Stimulated activated memory B cell treated with anti-CD40 and anti-IgM and Interleukin-4, amounts not matched to agents 10 μg/mL and 1 μg/mL and 100 μg/mL, for 72 hours (primary cell): Measurements from ENCODE around the gene CRACDL.

Source experiments
- ATAC-seq: fragments of 150-1000 bp; cut with Tn5 transposase; 2 replicates; pipeline ENCODE4 v1.10.0; 2021
- H3K27ac Mint-ChIP-seq: one replicate; pipeline ENCODE4 v1.8.0; 2022; ENCODE audit warnings: mild to moderate bottlenecking, mixed read lengths
- H3K27me3 Mint-ChIP-seq: one replicate; pipeline ENCODE4 v1.8.0; 2022; ENCODE audit warnings: mixed read lengths
- H3K36me3 Mint-ChIP-seq: one replicate; pipeline ENCODE4 v1.8.0; 2022; ENCODE audit warnings: mixed read lengths
- H3K4me1 Mint-ChIP-seq: one replicate; pipeline ENCODE4 v1.8.0; 2022; ENCODE audit warnings: mixed read lengths
- H3K4me3 Mint-ChIP-seq: one replicate; pipeline ENCODE4 v1.8.0; 2022; ENCODE audit warnings: mild to moderate bottlenecking, moderate library complexity, mixed read lengths
- H3K9me3 Mint-ChIP-seq: one replicate; pipeline ENCODE4 v1.8.0; 2022; ENCODE audit warnings: mixed read lengths

CRACDL gene

DNA sequence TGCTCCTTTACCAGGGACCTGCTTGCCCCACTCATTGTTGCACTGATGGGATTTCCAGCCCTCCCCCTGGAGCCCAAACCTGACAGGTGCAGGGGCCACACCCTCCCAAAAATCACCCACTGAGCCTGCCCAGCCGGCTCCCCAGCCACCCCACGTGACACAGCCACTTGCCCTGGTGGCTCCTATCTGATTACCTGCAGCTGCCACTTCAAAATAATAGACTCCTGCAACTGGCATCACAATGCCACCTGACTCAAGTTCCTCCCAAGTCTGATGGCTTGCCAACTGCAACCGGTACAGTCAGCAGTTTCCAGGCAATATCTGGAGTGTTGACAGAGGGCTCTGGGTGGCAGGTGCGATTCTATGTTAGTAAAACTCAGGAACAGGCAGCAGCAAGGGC is 66.2 kb downstream of the CRACDL start:
- no peaks in the 10 kb centered on the region for H3K36me3 Mint-ChIP-seq
- peaks cover 8% of the 10 kb centered on the region for H3K27me3 Mint-ChIP-seq
- no peak for ATAC-seq
- no peaks in the 10 kb centered on the region for H3K9me3 Mint-ChIP-seq
- H3K27ac Mint-ChIP-seq: no peak overlapping the region
- peaks cover 9% of the 10 kb centered on the region for H3K4me1 Mint-ChIP-seq
- H3K4me3 Mint-ChIP-seq: no peak overlapping the region

DNA sequence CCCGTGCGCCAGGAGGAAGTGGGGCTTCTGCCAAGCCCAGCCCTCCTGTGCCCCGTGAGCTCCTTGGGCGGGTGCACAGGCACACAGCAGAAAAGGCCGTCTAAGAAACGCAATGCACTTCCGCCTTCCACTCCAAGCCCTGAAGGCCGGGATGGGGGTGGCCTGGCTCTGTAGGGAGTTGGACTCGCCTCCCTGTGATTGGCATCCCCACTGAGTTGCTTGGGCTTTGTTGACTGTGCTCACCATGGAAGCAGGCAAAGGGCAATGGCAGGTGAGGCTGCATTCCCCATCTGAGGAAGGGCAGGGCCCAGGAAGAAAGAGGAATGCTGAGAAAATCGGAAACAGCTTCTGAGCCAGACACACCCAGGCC is 66.8 kb downstream of the CRACDL start:
- no peak overlapping the region for H3K27ac Mint-ChIP-seq
- no peak for ATAC-seq

DNA sequence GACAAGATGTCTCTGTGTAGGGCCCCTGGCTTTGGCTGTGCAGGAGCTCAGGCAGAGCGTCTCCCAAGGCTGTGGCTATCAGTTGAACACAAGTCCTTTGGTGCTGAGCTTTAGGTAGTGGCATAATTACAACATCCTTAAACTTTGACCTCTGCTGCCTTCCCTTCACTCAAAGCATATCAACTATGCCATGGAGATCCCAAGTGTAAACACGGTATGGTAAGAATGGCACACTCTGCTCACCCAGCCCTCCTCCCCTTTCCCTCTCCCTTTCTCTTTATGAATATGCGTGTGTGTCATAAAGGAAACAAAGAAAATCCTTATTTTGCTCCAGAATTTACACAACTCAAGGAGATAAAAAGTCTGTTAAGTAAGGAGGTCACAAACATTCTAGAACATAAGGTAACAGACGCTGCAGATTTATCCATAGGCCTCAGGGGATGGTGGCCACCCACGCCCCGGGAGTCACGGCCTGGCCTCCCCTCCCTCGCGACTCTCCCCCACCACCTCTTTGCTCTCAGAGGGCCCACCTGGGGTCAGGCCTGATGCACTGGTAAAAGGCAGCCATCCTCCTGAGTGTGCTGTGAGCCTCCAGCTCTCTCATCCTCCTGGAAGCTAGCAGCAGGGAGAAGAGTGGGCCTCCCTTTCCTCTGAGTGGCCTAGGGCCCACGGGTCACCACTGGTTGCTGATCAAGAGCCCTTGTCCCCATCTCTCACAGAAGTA is 67.3 kb downstream of the CRACDL start:
- peaks cover 1% of the 10 kb centered on the region for H3K9me3 Mint-ChIP-seq
- no peak overlapping the region for H3K27ac Mint-ChIP-seq
- no peak overlapping the region for H3K4me3 Mint-ChIP-seq
- peaks cover 8% of the 10 kb centered on the region for H3K27me3 Mint-ChIP-seq
- peaks cover 9% of the 10 kb centered on the region for H3K4me1 Mint-ChIP-seq
- no peak for ATAC-seq
- H3K36me3 Mint-ChIP-seq: no peaks in the 10 kb centered on the region

More for the DNA sequence above, 66.8 kb downstream of the CRACDL start:
- H3K4me3 Mint-ChIP-seq: no peak overlapping the region
- H3K9me3 Mint-ChIP-seq: no peaks in the 10 kb centered on the region
- H3K27me3 Mint-ChIP-seq: peaks cover 8% of the 10 kb centered on the region
- no peaks in the 10 kb centered on the region for H3K36me3 Mint-ChIP-seq
- peaks cover 9% of the 10 kb centered on the region for H3K4me1 Mint-ChIP-seq

DNA sequence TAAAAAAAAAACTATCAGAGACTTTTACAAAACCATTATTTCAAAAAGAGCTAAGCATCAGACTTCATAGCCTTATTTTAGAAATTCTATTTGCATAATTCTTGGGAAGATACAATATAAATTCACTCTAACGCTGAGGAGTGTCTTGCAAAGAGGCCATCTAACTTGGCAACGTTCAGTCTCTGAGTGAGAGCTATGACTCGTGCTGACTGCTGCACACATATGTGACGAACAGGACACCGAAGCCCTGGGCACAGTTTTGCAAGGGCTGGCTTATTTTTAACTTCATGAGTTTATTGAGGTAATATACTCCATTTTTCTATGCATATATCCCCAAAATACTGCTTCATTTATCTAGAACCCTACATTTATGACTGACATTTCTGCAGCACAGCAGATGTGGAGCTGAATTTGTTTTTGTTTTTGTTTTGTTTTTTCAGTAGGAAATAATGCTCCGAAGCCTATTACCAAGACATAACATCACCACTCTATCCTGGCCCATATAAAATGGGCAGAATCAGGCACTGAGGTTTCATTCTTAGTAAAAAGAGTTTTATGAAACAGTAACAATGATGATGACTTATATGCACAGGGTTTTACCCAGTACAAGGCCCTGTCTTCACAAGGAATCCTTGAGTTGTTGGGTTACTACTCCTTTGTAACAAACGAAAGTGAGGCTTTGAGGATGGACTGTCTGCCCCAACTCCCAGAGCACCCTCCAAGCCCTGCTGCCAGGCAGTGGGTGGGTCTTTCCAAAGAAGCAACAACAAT is 68.3 kb downstream of the CRACDL start:
- no peak overlapping the region for H3K4me3 Mint-ChIP-seq
- peaks cover 9% of the 10 kb centered on the region for H3K4me1 Mint-ChIP-seq

DNA sequence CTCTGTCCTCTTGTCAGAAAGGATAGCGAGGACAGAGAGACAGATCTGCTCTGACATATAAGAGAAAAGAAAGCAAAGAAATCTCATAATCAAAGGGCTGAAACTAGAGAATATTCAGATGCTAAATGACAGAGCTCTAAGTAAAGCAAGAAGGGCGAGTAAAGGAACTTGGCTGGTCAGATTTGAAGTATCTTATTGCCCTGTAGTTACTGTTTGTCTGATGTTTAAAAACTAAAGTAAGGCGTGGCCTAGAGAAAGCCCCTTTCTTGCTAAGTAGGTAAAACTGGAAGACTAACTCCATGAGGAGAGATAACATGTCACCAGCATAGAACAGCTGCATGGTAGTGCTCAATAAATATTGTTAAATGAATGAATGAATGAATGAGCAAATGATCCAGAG is 70.0 kb downstream of the CRACDL start:
- Mint-ChIP-seq H3K27ac (no peak overlapping the region), H3K27me3 (no peaks in the 10 kb centered on the region), H3K36me3 (peaks cover 6% of the 10 kb centered on the region), H3K9me3 (peaks cover 16% of the 10 kb centered on the region), H3K4me3 (no peak overlapping the region), H3K4me1 (peaks cover 9% of the 10 kb centered on the region)
- ATAC-seq: no peak

More for the DNA sequence above, 68.3 kb downstream of the CRACDL start:
- ATAC-seq: no peak
- Mint-ChIP-seq H3K9me3 (peaks cover 3% of the 10 kb centered on the region), H3K36me3 (peaks cover 1% of the 10 kb centered on the region), H3K27me3 (no peaks in the 10 kb centered on the region), H3K27ac (no peak overlapping the region)

DNA sequence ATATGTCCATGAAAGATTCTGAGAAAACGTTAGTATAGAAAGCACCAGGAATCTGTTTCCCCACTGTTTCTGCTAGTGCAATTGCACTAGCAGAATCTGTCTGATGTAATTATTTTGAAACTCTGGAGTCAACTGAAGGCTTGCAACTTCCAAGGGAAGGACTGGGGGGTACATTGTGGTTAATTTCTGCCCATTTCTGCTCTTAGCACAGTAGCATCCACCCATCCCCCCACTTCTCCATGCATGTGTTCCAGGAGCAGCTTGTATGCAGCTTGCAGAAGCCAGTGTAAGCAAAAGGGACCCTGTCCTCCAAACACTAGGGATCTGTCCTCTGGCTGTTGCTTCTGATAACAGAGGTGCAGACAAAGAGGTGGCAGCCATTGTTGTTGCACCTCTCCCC is 74.4 kb downstream of the CRACDL start:
- Mint-ChIP-seq H3K27ac (no peak overlapping the region), H3K4me1 (no peaks in the 10 kb centered on the region), H3K9me3 (peaks cover 27% of the 10 kb centered on the region), H3K27me3 (no peaks in the 10 kb centered on the region), H3K36me3 (peaks cover 6% of the 10 kb centered on the region), H3K4me3 (no peak overlapping the region)
- ATAC-seq: no peak

DNA sequence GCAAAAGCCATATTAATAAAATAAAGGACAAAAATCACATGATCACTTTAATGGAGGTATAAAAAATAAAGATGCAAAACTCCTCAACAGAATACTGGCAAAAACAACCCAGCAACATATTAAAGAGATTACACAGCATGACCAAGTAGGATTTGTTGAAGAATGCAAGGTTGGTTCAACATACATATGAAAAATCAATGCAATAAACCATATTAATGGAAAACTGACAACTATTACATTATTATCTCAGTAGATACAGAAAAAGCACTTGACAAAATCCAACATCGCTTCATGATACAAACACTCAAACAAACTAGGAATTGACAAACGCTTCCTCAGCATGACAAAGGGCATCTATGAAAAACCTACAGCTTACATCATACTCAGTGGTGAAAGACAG is 76.7 kb downstream of the CRACDL start:
- ATAC-seq: no peak
- Mint-ChIP-seq H3K36me3 (peaks cover 14% of the 10 kb centered on the region), H3K4me3 (no peak overlapping the region), H3K27ac (no peak overlapping the region), H3K9me3 (peaks cover 38% of the 10 kb centered on the region), H3K4me1 (no peaks in the 10 kb centered on the region), H3K27me3 (peaks cover 12% of the 10 kb centered on the region)

DNA sequence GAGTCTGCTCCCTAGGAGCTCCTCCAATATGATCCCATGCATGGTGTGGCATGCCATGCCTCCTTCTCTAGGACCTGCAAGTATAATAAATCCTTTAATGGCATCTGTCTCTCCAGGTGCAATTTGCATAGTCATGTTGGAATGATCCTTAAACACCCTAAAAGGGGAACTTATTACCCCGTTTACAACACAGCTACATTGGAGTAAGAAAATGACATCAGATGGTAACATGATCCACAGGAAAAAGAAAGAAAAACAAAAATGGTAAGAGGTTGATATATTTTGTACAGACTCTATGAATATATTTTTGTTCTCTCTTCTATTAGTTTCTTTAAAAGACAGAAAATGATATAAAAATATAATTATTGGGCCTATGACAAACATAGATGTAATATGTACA is 79.0 kb downstream of the CRACDL start:
- Mint-ChIP-seq H3K36me3 (peaks cover 9% of the 10 kb centered on the region), H3K4me1 (no peaks in the 10 kb centered on the region), H3K9me3 (peaks cover 36% of the 10 kb centered on the region), H3K27ac (no peak overlapping the region), H3K27me3 (peaks cover 36% of the 10 kb centered on the region), H3K4me3 (no peak overlapping the region)
- ATAC-seq: no peak

DNA sequence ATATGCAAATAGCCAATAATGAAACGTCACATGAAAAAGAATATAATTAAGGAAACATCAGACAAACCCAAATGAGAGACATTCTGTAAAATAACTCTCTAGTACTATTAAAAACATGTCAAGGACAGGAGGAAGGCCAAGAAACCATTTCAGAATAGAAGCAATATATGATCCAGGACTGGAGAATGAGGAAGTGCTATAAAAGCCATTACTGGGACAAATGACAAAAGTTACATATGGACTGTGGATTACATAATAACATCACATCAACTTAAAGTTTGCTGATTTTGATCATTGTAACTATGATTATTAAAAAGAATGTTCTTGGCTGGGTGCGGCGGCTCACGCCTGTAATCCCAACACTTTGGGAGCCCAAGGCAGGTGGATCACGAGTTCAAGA is 81.3 kb downstream of the CRACDL start:
- Mint-ChIP-seq H3K27ac (no peak overlapping the region), H3K27me3 (peaks cover 59% of the 10 kb centered on the region), H3K4me3 (no peak overlapping the region), H3K36me3 (peaks cover 9% of the 10 kb centered on the region), H3K4me1 (no peaks in the 10 kb centered on the region), H3K9me3 (peaks cover 27% of the 10 kb centered on the region)
- no peak for ATAC-seq

DNA sequence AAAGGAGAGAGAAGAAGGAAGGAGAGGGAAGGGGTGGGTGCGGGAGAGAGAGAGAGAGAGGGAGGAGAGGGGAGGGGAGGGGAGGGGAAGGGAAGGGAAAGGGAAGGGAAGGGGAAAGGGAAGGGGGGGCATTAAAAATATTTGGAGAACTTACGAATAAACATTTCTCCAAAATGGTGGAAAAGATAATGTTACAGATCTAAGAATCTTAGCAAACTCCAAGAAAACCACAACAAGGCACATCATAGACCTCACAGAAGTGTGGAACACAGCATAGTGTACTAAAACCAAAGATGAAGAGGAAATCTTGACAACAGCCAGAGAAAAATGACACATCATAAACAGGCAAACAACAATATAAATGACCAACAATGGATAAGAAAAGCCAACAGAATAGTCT is 83.1 kb downstream of the CRACDL start:
- Mint-ChIP-seq H3K9me3 (peaks cover 25% of the 10 kb centered on the region), H3K27me3 (peaks cover 67% of the 10 kb centered on the region), H3K4me1 (no peaks in the 10 kb centered on the region), H3K36me3 (peaks cover 9% of the 10 kb centered on the region), H3K4me3 (no peak overlapping the region), H3K27ac (no peak overlapping the region)
- ATAC-seq: no peak

DNA sequence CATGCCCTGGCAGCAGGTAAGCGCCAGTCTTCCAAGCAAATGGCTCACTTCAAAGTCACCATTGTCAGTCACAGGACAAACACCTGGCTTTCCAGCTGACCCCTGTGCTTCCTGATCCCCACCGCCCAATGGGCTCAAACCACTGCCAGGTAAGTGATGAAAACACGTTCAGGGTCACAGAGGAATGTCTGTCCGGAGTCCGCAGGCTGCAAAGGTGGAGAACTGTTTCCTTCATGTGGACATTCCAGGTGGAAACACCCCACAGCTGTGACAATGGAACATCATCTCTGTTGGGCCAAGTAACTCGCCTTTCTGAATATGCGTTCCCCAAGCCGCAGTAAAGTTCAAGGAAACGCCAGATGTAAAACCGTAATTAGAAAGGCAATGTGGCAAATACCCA is 86.0 kb downstream of the CRACDL start:
- Mint-ChIP-seq H3K36me3 (no peaks in the 10 kb centered on the region), H3K27ac (no peak overlapping the region), H3K9me3 (peaks cover 13% of the 10 kb centered on the region), H3K4me1 (no peaks in the 10 kb centered on the region), H3K27me3 (peaks cover 62% of the 10 kb centered on the region), H3K4me3 (no peak overlapping the region)
- ATAC-seq: no peak

DNA sequence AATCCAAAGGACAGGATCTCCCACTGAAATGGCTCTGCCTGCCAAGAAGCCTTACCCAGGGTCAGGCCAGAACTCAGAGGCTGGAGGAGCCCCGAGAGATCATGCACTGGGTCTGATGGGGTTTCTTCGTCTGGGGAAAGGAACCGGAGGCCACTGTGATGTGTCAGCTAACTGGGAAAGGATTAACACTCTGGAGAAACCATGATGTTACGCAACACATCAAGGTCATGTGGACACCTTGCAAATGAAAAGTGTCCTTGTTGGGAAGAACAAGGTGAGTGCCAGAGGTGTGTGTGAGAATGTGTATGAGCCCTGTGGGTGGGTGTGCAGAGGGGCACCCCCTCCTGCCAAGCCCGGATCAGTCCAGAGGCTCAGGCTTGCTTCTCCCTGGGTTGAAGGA is 86.9 kb downstream of the CRACDL start:
- Mint-ChIP-seq H3K27me3 (peaks cover 62% of the 10 kb centered on the region), H3K4me1 (no peaks in the 10 kb centered on the region), H3K36me3 (no peaks in the 10 kb centered on the region), H3K27ac (no peak overlapping the region), H3K4me3 (no peak overlapping the region), H3K9me3 (peaks cover 9% of the 10 kb centered on the region)
- ATAC-seq: no peak

DNA sequence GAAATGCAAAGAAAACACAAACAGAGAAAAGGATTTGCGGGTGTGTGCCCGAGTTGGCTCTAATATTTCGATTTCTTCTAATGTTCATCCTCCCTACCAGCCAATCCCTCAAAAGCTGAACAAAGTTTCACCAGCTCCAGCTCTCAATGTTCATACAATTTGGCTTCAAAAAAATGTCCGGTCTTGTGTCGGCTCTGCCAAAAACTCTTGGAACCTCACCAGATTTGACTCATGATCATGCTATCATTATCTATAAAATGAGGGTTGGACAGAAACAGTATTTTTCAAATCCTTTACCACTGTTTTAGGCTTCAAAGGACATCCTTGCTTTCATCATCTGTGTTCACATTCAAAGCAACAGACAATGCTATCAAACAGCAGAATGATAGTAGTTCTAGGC is 88.2 kb downstream of the CRACDL start:
- no peaks in the 10 kb centered on the region for H3K36me3 Mint-ChIP-seq
- peaks cover 3% of the 10 kb centered on the region for H3K9me3 Mint-ChIP-seq
- H3K4me1 Mint-ChIP-seq: no peaks in the 10 kb centered on the region
- H3K4me3 Mint-ChIP-seq: no peak overlapping the region
- no peak overlapping the region for H3K27ac Mint-ChIP-seq
- H3K27me3 Mint-ChIP-seq: peaks cover 49% of the 10 kb centered on the region
- no peak for ATAC-seq

DNA sequence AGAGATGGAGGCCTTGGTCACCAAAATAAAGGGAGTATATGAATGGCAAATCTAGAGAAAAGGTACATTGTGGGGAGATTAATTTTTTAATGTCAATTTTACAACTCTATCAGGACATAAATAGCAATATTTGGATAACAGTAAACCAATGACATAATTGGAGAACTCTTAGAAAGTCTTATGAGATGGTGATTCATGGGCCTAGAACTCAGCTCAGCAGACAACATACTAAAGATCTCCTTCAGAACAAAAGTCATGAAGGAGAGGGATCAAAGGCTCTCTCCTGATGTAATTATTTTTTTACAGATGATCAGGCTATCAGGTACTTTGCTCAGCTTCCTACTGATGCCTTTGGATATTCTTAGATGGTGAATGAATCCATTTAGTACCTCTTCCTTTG is 90.0 kb downstream of the CRACDL start:
- ATAC-seq: no peak

DNA sequence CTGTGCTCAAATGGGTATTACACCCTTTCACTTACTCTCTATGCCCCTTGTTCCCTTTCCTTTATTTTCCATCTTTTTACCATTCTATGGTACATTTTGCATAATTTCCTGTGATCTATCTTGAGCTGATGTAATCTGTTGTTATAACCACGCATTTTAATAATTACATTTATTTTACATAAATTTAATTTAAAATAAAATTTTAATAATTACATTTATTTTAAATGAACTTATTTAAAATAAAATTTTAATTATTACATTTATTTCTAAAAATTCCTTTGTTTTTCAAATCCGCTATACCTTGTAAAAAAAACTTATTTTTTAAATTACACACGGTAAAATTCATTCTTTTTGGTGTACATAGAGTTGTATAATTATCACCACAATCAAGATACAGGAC is 93.9 kb downstream of the CRACDL start:
- Mint-ChIP-seq H3K4me1 (peaks cover 4% of the 10 kb centered on the region), H3K27ac (no peak overlapping the region), H3K27me3 (peaks cover 9% of the 10 kb centered on the region), H3K9me3 (no peaks in the 10 kb centered on the region), H3K36me3 (no peaks in the 10 kb centered on the region), H3K4me3 (no peak overlapping the region)
- ATAC-seq: no peak

More for the DNA sequence above, 90.0 kb downstream of the CRACDL start:
- no peak overlapping the region for H3K4me3 Mint-ChIP-seq
- H3K27ac Mint-ChIP-seq: no peak overlapping the region
- H3K36me3 Mint-ChIP-seq: no peaks in the 10 kb centered on the region
- peaks cover 31% of the 10 kb centered on the region for H3K27me3 Mint-ChIP-seq
- H3K9me3 Mint-ChIP-seq: no peaks in the 10 kb centered on the region
- H3K4me1 Mint-ChIP-seq: no peaks in the 10 kb centered on the region

DNA sequence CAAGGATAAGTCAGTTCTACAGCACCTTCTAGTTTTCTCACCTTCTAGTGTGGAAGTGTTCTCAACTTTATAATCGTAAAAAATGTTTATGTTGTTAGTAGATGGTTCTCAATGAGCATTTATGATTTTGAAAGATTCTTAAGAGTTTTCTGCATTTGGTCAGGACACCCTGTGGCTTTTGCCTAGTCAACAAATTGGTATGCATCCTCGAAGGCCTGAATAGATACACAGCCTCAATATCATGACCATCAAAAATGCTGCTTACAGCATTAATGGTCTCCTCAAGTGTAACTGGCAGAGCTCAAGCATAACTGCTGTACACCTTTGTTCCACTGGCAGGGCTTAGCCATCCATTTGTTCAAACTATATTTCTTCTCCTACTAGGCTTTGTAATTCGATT is 96.7 kb downstream of the CRACDL start:
- Mint-ChIP-seq H3K36me3 (no peaks in the 10 kb centered on the region), H3K4me3 (no peak overlapping the region), H3K4me1 (peaks cover 12% of the 10 kb centered on the region), H3K27me3 (no peaks in the 10 kb centered on the region), H3K9me3 (no peaks in the 10 kb centered on the region), H3K27ac (no peak overlapping the region)
- ATAC-seq: no peak
